Prostate gland (tissue), 2 donors: ENCODE results near the gene COL2A1.

Experiments used
- CTCF ChIP-seq, 4 experiments: fragments of 200-600 bp in 2 of 4; fragments of 450-650 bp in 2 of 4; sonication (generic) in 2 of 4; IDR thresholded peaks; 1 replicate in 3 of 4; 2 replicates in 1 of 4; pipeline ENCODE4 v1.5.1; 2016 to 2019; ENCODE audit warnings: antibody characterized with exemption in 4 of 4, mild to moderate bottlenecking in 2 of 4, moderate library complexity in 2 of 4
- POLR2A ChIP-seq: fragments of 450-650 bp; IDR thresholded peaks from one replicate; pipeline ENCODE4 v1.6.1; 2016; ENCODE audit warnings: antibody characterized with exemption, mild to moderate bottlenecking

DNA sequence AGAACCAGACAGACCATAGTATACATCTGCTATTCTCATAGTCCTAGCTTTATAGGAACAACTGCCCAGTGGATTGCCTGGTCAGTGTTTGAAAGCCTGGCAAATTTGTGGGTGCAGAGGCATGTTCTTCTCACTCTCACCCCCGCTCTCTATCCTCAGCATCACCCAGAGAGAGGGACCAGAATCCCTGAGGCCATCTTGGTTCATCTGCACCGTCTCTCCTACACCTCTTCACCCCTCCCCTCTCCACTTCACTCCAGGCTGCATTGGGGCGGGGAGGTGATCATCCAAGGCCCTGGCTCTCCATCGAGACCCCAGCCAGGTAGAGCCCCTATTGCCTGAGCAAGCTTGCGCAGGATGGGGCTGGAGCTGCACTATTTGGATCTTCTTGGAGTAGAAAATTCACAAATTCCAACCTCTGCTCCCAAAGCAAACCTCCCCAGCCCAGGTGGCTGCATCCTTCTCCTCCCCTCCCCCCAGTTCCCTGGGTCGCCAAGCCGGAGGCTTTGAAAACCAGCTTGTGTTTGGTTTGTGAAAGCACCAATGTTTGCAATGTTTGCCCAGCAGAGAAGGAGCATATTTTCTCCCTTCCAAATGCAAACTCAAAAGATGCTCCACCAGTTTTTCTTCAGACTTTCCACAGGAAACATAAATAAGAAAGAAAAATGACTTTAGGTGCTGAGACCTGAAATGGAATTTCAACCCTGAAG, 18.6 kb upstream of the COL2A1 start:
- no peak for TF ChIP-seq POLR2A
- TF ChIP-seq CTCF (IDR thresholded peaks at IDR 0.05): no peak
